HG03469 (cell line): ENCODE data around the gene NTN3.

Experiments
- ATAC-seq: cut with Tn5 transposase; IDR thresholded peaks from one replicate; pipeline ENCODE4 v1.9.1; 2021; ENCODE audit warnings: mild to moderate bottlenecking, moderate library complexity, moderate number of reproducible peaks; ENCODE audit not compliant: unreplicated experiment

NTN3 gene

DNA sequence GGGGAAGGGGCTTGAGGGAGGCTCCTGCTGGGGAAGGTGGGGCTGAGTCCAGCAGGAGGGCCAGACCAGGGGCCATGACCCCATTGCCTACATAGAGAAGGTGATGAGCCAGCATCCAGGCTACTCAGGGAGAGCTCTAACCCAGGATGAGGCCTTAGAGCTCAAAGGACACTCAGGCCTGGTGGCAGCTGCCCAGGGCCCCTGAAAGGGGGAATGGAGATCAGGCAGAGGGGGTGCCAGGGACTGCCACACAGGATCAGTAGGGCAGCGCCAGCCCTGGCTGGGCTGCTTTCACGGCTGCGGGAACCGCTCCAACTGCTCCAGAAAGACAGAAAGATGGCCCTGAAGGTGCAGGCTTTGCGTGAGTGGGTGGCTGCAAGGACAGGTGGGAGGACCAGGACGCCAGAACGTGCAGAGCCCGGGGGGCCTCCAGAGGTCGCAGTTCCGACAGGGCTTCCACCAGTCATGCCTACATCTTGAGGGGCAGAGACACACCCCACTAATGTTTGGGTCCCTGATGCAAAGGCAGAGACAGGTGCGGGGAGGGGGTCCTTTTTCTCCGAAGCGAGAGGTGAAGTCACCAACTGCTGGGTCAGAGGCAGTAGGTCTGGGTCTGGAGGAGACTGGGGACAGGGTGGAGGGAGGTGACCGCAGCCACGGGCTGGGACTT lies 41.8 kb downstream of the NTN3 start:
- no peak for ATAC-seq

DNA sequence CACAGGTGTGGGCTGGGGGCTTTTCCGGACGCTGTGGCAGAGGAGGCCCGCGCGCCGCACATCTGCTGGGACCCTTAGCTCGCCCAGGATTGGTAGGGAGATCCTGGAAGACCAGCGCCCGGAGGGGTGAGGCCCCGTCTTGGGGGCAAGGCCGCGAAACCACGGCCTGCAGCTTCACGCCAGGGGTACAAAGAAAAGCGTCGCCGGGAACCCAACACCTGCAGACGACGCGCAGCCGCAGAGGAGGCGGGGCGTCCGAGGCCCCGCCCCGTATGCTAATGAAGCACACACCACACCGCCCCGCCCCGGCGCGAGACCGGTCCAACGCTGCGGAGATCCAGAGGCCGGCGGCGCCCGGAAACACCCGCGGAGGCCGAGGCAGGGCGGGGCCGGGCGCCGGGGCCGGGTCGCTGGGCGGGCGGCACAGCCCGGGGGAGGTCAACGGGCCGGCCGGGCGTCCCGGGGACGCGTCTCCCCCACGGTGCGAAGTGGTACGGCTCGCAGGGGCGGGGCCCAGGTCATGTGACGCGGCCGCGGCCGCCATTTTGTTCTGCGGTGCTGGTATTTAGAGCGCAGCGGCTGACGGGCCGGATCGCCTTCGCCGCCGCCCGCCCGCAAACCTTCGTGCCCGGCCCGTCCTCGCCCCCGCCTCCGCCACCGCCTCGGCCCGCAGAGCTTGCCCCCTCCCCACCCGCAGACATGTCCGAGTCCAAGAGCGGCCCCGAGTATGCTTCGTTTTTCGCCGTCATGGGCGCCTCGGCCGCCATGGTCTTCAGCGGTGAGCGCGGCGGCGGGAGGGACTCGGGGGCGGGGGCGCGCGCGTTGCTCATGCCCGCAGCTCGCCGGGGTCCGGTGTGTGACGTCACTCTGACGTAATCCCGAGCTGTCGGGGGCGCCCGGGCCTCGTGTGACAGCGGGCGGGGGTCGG lies 42.6 kb downstream of the NTN3 start, which contains the start of gene ATP6V0C:
Gene ATP6V0C, plus strand, starts transcription at position 548 of the 928 bp plus-strand sequence. Its CDS starts 152 bp downstream, at position 700.
- ATAC-seq: peak; percentile 37

DNA sequence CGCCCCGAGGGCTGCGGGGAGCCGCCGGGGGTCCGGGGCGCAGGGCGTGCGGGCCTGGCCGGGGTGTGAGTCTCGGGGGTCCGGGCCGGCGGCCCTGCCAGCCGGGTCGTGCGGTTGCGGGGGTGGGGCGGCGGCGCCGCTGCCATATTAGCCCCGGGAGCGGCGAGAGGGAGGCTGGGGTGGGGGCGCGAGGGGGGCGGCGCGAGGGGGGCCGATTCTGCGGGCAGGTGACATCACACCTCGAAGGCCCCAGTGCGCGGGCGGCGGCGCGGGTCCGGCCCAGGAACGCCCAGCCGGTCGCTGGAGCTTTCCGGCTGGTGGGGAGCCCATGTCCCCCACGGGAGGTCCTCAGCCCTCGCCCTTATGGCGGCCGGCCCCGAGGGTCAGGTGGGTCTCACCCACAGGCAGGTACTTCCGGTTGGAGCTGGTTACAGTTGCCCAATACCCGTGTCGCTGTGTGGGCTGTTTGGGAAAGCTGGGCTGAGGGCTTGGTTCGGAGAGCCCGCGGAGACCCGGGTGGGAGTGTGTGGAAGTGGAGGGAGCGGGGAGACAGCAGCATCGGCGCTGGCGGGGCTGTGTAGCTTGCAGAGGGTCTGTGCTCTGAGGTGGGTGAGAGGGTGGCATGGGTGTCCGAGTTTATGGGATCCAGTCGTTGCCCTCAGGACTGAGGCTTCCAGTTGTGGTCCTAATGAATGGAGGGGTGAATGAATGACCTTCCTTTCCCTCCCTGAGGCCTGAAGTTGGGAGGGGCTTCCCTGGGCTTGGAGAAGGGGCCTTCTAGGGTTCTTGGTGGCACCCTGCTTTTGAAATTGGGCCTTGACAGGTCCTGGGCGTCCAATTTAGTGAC lies 43.5 kb downstream of the NTN3 start:
- no peak for ATAC-seq

DNA sequence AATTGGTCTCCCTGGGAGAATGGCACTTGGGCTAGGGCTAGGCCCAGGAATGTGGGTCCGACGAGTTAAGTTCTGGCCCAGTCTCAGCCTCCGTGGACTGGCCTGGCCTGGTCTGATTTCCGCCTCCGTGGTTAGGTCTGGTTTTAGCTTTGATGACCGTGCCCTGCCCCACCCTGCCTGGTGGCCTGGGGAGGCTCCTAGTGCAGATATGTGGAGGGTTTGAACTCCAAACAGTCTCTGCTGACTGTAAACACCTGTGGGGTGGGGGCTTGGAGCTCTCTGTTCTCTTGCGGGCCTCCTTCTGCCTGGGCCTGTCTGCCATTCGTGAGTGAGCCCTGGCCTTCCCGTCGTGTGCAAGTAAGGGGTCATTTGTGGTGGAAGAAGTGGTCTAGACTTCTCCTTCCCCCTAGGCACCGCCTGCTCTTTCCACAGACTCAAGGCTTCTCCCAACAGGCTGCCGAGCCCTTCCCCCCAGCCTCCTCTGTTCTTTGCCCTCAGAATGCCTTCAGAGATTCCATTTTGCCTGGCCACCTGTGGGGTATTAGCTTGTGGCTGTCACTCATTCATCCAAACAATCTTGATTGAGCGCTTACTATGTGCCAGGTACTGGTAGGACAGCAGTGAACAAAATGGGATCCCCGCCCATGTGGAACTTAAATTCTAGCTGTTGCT lies 44.2 kb downstream of the NTN3 start:
- ATAC-seq: no peak

DNA sequence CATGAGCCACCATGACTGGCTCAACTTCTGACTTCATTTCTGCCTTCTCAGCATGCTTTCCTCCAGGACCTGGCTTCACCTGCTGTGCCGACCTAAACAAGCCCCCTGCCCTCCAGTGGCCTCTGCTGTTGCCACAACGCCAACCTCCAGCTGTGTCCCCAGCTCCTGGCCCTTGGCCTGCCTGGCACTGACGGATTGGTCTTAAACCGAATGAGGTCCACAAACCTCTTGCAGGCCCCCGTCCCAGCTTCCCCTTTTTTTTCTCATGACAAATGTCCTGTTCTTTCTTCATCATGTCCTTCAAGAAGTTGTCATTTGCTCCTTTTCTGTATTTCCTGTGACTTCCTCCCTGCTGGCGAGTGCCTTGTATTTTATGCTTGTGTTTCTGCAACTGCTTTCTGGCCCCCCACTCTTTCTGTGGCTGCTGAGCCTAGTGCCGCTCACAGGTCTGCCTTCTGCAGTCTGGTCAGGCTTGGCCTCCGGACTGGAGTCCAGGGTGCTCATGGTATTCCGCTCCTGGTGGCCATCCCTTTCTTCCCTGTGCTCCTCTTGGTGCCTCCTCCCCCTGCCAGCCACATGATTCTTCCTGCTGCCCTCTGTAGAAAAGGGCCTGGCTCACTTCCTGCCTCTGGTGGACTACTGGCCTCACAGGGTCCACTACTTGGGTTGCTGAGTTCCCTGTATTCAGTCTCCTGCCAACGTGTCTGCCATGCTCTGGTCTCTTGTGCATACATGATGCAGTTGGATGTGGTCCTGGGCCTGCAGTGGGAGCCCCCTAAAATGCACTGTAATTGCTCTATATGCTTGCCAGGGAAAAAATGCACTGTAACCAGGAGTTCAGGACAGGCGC lies 45.5 kb downstream of the NTN3 start:
- no peak for ATAC-seq

DNA sequence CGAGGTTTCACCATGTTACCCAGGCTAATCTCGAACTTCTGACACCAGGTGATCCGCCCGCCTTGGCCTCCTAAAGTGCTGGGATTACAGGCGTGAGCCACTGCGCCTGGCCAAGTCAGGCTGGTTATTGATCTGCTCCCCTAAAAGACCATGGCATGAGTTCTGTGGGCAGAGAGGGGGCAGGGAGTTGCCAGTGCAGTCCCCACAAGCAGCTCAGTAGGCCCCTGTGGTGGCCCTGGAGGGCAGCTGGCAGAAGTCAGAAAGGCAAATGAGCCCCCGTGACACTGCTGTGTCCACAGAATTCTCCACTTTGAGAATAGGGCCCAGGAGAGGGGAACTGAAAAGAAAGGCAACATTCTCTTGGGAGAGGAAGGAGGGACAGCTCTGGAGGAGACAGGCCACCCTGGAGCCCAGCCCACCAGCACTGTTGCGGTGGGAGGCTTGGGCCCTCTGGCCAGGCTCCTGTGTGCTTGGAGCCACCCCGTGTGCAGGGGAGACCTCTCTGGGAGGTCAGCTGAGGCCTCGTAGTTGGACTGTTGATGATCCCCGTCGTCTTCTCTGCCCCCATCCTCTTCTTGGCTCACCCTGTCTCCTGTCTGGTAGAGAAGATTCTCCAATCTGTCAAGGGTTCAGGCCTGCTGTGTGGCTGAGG lies 47.0 kb downstream of the NTN3 start:
- no peak for ATAC-seq

DNA sequence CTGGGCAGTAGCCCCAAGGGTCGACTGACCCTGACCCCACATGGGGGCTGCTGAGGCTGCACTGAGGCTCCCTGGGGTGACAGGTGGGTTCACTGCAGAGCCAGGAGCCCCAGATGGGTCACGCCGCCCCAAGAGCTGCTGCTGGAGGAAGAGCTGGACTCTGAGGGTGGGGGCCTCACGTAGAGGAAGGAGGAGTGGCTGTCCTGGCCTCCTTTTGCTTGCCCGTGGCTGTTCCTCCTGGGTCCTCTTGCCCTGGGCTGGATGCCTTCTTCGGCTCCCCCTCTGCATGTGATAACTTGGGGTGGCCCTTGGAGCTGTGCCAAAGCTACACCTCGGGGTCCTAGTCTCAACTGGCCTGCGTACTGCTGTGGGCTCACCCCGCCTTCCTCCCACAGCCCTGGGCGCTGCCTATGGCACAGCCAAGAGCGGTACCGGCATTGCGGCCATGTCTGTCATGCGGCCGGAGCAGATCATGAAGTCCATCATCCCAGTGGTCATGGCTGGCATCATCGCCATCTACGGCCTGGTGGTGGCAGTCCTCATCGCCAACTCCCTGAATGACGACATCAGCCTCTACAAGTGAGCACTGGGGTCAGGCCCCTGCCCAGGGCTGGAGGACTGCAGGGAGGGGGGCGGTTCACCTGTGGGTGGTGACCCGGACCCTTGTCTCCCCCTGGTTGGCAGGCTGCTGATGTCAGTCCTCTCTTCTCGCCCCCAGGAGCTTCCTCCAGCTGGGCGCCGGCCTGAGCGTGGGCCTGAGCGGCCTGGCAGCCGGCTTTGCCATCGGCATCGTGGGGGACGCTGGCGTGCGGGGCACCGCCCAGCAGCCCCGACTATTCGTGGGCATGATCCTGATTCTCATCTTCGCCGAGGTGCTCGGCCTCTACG lies 48.0 kb downstream of the NTN3 start:
- ATAC-seq: no peak

DNA sequence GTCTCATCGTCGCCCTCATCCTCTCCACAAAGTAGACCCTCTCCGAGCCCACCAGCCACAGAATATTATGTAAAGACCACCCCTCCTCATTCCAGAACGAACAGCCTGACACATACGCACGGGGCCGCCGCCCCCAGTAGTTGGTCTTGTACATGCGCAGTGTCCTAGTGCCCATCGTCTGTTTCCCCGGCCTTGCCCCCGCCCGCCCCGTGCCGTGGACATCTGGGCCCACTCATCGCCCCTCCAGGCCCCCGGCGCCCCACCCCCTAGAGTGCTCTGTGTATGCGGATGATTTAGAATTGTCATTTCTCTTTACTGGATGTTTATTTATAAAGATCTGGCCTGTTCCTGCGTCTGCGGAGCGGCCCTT lies 48.6 kb downstream of the NTN3 start:
- ATAC-seq: no peak

DNA sequence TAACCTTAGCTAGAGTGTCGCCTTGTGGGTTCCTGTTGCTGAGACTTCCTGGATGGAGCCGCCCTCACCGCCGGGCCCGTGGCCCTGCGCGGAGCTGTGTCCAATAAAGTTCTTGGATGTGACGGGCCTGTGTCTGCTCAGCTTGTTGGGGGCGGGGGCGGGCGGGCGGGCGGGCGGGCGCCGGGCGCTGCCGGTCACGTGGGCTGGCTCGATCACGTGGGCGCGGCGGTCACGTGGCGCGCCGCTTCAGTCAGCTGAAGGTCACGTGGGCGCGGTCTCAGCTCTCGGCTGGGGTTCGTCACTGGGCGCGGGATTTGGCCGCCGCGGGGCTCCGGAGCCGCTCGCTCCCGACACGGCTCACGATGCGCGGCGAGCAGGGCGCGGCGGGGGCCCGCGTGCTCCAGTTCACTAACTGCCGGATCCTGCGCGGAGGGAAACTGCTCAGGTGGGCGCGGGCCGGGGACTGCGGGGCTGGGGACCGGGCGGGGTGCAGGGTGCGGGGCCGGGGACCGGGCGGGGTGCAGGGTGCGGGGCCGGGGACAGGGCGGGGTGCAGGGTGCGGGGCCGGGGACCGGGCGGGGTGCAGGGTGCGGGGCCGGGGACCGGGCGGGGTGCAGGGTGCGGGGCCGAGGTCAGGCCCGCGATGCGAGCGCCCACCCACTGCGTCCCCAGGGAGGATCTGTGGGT lies 49.1 kb downstream of the NTN3 start, which contains the start of gene AMDHD2:
Gene AMDHD2, plus strand, starts transcription at position 275 of the 687 bp plus-strand sequence. Its CDS starts 88 bp downstream, at position 363.
- ATAC-seq: no peak

DNA sequence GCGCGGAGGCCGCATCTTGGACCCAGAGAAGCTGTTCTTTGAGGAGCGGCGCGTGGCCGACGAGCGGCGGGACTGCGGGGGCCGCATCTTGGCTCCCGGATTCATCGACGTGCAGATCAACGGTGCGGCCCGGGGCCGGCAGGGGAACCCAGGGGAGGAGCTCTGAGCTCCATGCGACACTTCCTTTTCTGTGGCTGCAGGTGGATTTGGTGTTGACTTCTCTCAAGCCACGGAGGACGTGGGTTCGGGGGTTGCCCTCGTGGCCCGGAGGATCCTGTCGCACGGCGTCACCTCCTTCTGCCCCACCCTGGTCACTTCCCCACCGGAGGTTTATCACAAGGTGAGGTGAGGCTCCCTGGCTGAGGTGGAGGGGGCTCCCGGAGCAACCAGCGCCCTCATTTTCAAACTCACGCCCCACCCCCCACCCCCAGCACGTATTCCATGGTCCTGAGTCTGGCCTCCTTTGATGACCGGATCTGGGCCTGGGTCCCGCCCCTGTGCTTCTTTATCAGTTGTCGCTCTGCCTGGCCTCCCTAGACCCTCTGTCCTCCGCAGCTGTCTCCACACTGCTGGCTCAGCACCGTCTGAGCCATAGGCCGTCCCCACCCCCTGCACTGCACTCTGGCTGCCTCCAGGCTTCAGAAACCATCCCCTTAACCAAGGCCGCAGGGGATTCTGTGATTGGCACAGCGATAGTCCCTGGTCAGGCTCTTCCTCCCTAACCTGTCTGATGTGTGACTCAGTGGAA lies 49.9 kb downstream of the NTN3 start:
- ATAC-seq: no peak
